ENCODE results near the gene MKRN1. TPM values are rescaled to one million over a fixed set of nuclear protein-coding genes. Genes with fewer than 3 reads are reported as not detected.
"Not testable (repeated sequence)": the region's sequence is repeated elsewhere in the genome, so short reads cannot be mapped to it uniquely, and the experiment has no call there.

The MKRN1 gene
- total RNA-seq, 1 experiment from 2014 or later, result 87.9 TPM

- Histone ChIP-seq H3K4me3 (ENCODE audit: low read depth in 2 of 2, low read length in 2 of 2) (no peak overlapping the region), H3K4me1 (ENCODE audit: control insufficient read depth, insufficient read depth, low read length) (no peaks in the 10 kb centered on the region; the same call in 1 of the 2 replicates), H3K9me3 (ENCODE audit: control insufficient read depth, insufficient read depth, low read depth, low read length) (no peaks in the 10 kb centered on the region), H3K36me3 (ENCODE audit: control insufficient read depth, insufficient read depth, low read length) (no peaks in the 10 kb centered on the region), H3K27ac (ENCODE audit: low read length) (no peak overlapping the region), H3K27me3 (ENCODE audit: control insufficient read depth, insufficient read depth, low read length) (no peaks in the 10 kb centered on the region)
- TF ChIP-seq CTCF (IDR thresholded peaks at IDR 0.05) (no peak), REST (IDR thresholded peaks at IDR 0.05; ENCODE audit: insufficient read depth in 1 of 2, low read depth in 2 of 2, low read length in 1 of 2) (no peak), POLR2AphosphoS5 (IDR thresholded peaks at IDR 0.05; ENCODE audit: low read depth, low read length) (no peak), SIN3A (IDR thresholded peaks at IDR 0.05; ENCODE audit: borderline replicate concordance, insufficient read depth, low read depth, low read length) (no peak), TCF7L2 (IDR thresholded peaks at IDR 0.05; ENCODE audit: low read depth, low read length) (no peak)
- ChIA-PET POLR2A (no interaction called here), CTCF (no interaction called here)
- in situ Hi-C loops (cut with HindIII; ENCODE audit: low pct_unique_long_range_greater_than_20kb, low sequenced_read_pairs) (no loop called here), intact Hi-C loops (cut with micrococcal nuclease; ENCODE audit: unreplicated experiment) (no loop called here)
- no TSS peak for BruUV-seq (replicated peaks)
- no peak for DNase-seq (ENCODE audit: low read depth, low spot score)
- peak; percentile 67 for ATAC-seq
Measured at GRCh38 chr7:140512317-140513000, 33.2 kb upstream of the MKRN1 start.

GRCh38 chr7:140509789-140510188 lies 30.5 kb upstream of the MKRN1 start:
- POLR2A ChIA-PET, result interaction anchor here (0.7 kb wide), 1 partner anchor 54 kb away, joined by 4 read pairs; no protein-coding TSS in a partner anchor
- no TSS peak for BruUV-seq (replicated peaks)
- Histone ChIP-seq H3K36me3 (ENCODE audit: control insufficient read depth, insufficient read depth, low read length) (no peaks in the 10 kb centered on the region), H3K27ac (ENCODE audit: low read length) (no peak overlapping the region), H3K9me3 (ENCODE audit: control insufficient read depth, insufficient read depth, low read depth, low read length) (no peaks in the 10 kb centered on the region), H3K4me3 (ENCODE audit: low read depth in 2 of 2, low read length in 2 of 2) (no peak overlapping the region), H3K27me3 (ENCODE audit: control insufficient read depth, insufficient read depth, low read length) (no peaks in the 10 kb centered on the region), H3K4me1 (ENCODE audit: control insufficient read depth, insufficient read depth, low read length) (no peaks in the 10 kb centered on the region; the same call in 1 of the 2 replicates)
- CTCF ChIA-PET, result no interaction called here
- in situ Hi-C loops (cut with HindIII; ENCODE audit: low pct_unique_long_range_greater_than_20kb, low sequenced_read_pairs) (no loop called here), intact Hi-C loops (cut with micrococcal nuclease; ENCODE audit: unreplicated experiment) (no loop called here)
- TF ChIP-seq SIN3A (IDR thresholded peaks at IDR 0.05; ENCODE audit: borderline replicate concordance, insufficient read depth, low read depth, low read length) (no peak), REST (IDR thresholded peaks at IDR 0.05; ENCODE audit: insufficient read depth in 1 of 2, low read depth in 2 of 2, low read length in 1 of 2) (no peak), POLR2AphosphoS5 (IDR thresholded peaks at IDR 0.05; ENCODE audit: low read depth, low read length) (no peak)
- ATAC-seq (no peak), DNase-seq (ENCODE audit: low read depth, low spot score) (no peak)

DNA sequence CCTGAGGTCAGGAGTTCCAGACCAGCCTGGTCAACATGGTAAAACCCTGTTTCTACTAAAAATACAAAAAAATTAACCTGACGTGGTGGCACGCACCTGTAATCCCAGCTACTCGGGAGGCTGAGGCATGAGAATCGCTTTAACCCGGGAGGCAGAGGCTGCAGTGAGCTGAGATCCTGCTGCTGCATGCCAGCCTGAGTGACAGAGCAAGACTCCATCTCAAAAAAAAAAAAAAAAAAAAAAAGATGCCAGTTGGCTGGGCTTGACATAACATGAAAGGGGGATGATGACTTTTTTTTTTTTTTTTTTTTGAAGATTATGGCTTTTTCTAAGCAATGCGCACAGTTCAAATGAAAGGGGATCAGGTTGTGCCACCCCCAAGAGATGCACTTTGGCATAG lies 28.3 kb upstream of the MKRN1 start:
- CTCF ChIA-PET, result interaction anchor here (0.7 kb wide), 1 partner anchor 522 kb away, joined by 15 read pairs; no protein-coding TSS in a partner anchor
- POLR2A ChIA-PET, result not testable (repeated sequence)

More for the DNA sequence above, 28.3 kb upstream of the MKRN1 start:
- H3K9me3 ChIP-seq (ENCODE audit: control insufficient read depth, insufficient read depth, low read depth, low read length); H3K27ac ChIP-seq (ENCODE audit: low read length); H3K4me1 ChIP-seq (ENCODE audit: control insufficient read depth, insufficient read depth, low read length); BruUV-seq (replicated peaks); DNase-seq (ENCODE audit: low read depth, low spot score); H3K36me3 ChIP-seq (ENCODE audit: control insufficient read depth, insufficient read depth, low read length); H3K27me3 ChIP-seq (ENCODE audit: control insufficient read depth, insufficient read depth, low read length); in situ Hi-C loops (cut with HindIII; ENCODE audit: low pct_unique_long_range_greater_than_20kb, low sequenced_read_pairs); ATAC-seq; intact Hi-C loops (cut with micrococcal nuclease; ENCODE audit: unreplicated experiment); H3K4me3 ChIP-seq (ENCODE audit: low read depth in 2 of 2, low read length in 2 of 2): not testable (repeated sequence)
